Activated T-helper 17 cell treated with anti-CD3 and anti-CD28 coated beads, Interleukin-2, amount 50 U/mL, for 72 hours (primary cell): Measurements from ENCODE around the gene TERT. TPM values are rescaled to one million over a fixed set of nuclear protein-coding genes. Genes with fewer than 3 reads are reported as not detected.

ENCODE experiments used
- ATAC-seq: fragments of 150-1000 bp; cut with Tn5 transposase; replicated peaks from 2 replicates; pipeline ENCODE4 v1.10.0; 2021; ENCODE audit warnings: mild to moderate bottlenecking, moderate library complexity
- H3K27ac Mint-ChIP-seq: one replicate; pipeline ENCODE4 v1.8.0; 2022; ENCODE audit warnings: mixed read lengths
- H3K27me3 Mint-ChIP-seq: one replicate; pipeline ENCODE4 v1.8.0; 2022; ENCODE audit warnings: mixed read lengths
- H3K36me3 Mint-ChIP-seq: one replicate; pipeline ENCODE4 v1.8.0; 2022; ENCODE audit warnings: low read depth, mild to moderate bottlenecking, mixed read lengths
- H3K4me1 Mint-ChIP-seq: one replicate; pipeline ENCODE4 v1.8.0; 2022; ENCODE audit warnings: mixed read lengths
- H3K4me3 Mint-ChIP-seq: one replicate; pipeline ENCODE4 v1.8.0; 2022; ENCODE audit warnings: mild to moderate bottlenecking, mixed read lengths
- H3K9me3 Mint-ChIP-seq: one replicate; pipeline ENCODE4 v1.8.0; 2022; ENCODE audit warnings: mixed read lengths
- total RNA-seq, 2 donors: library from RNA; stranded (reverse); gene quantifications; one replicate each; pipeline ENCODE4 v1.2.3, GENCODE V29; 2022

TERT gene
- total RNA-seq, 2 donors from 2014 or later = 4.6 to 9.1 TPM

GRCh38 chr5:1325870-1326531 lies 31.1 kb upstream of the TERT start:
- no peak for ATAC-seq
- Mint-ChIP-seq H3K27ac (peak overlapping the region; percentile 68), H3K27me3 (no peaks in the 10 kb centered on the region), H3K4me1 (peaks cover 27% of the 10 kb centered on the region), H3K36me3 (peaks cover 74% of the 10 kb centered on the region), H3K4me3 (no peak overlapping the region), H3K9me3 (no peaks in the 10 kb centered on the region)

GRCh38 chr5:1325191-1325741 lies 30.4 kb upstream of the TERT start:
- Mint-ChIP-seq H3K9me3 (no peaks in the 10 kb centered on the region), H3K27me3 (no peaks in the 10 kb centered on the region), H3K27ac (no peak overlapping the region), H3K4me3 (no peak overlapping the region), H3K4me1 (peaks cover 27% of the 10 kb centered on the region), H3K36me3 (peaks cover 74% of the 10 kb centered on the region)
- no peak for ATAC-seq

GRCh38 chr5:1324719-1325190 lies 29.9 kb upstream of the TERT start:
- H3K4me1 Mint-ChIP-seq = peaks cover 27% of the 10 kb centered on the region
- no peak for ATAC-seq
- H3K9me3 Mint-ChIP-seq = no peaks in the 10 kb centered on the region

GRCh38 chr5:1324301-1324700 lies 29.4 kb upstream of the TERT start:
- no peak overlapping the region for H3K4me3 Mint-ChIP-seq
- H3K36me3 Mint-ChIP-seq = peaks cover 74% of the 10 kb centered on the region
- no peak overlapping the region for H3K27ac Mint-ChIP-seq
- H3K4me1 Mint-ChIP-seq = peaks cover 27% of the 10 kb centered on the region
- ATAC-seq = no peak
- no peaks in the 10 kb centered on the region for H3K9me3 Mint-ChIP-seq
- no peaks in the 10 kb centered on the region for H3K27me3 Mint-ChIP-seq

More at GRCh38 chr5:1324719-1325190, 29.9 kb upstream of the TERT start:
- Mint-ChIP-seq H3K4me3 (no peak overlapping the region), H3K27ac (no peak overlapping the region), H3K27me3 (no peaks in the 10 kb centered on the region), H3K36me3 (peaks cover 74% of the 10 kb centered on the region)

GRCh38 chr5:1323803-1324173 lies 28.9 kb upstream of the TERT start:
- Mint-ChIP-seq H3K4me3 (no peak overlapping the region), H3K36me3 (peaks cover 74% of the 10 kb centered on the region), H3K4me1 (peaks cover 26% of the 10 kb centered on the region), H3K27ac (no peak overlapping the region), H3K9me3 (no peaks in the 10 kb centered on the region), H3K27me3 (no peaks in the 10 kb centered on the region)
- no peak for ATAC-seq

GRCh38 chr5:1322955-1323802 lies 28.3 kb upstream of the TERT start:
- no peak for ATAC-seq
- no peak overlapping the region for H3K4me3 Mint-ChIP-seq
- H3K36me3 Mint-ChIP-seq = peaks cover 74% of the 10 kb centered on the region
- H3K4me1 Mint-ChIP-seq = peaks cover 20% of the 10 kb centered on the region
- H3K9me3 Mint-ChIP-seq = no peaks in the 10 kb centered on the region
- H3K27me3 Mint-ChIP-seq = no peaks in the 10 kb centered on the region
- H3K27ac Mint-ChIP-seq = no peak overlapping the region

- Mint-ChIP-seq H3K4me1 (peaks cover 18% of the 10 kb centered on the region), H3K27ac (no peak overlapping the region), H3K36me3 (peaks cover 77% of the 10 kb centered on the region), H3K9me3 (no peaks in the 10 kb centered on the region), H3K27me3 (no peaks in the 10 kb centered on the region), H3K4me3 (no peak overlapping the region)
- ATAC-seq = no peak
Observed at GRCh38 chr5:1322036-1322900, 27.4 kb upstream of the TERT start.

- Mint-ChIP-seq H3K9me3 (no peaks in the 10 kb centered on the region), H3K27ac (no peak overlapping the region), H3K4me1 (peaks cover 17% of the 10 kb centered on the region), H3K4me3 (no peak overlapping the region), H3K27me3 (no peaks in the 10 kb centered on the region), H3K36me3 (peaks cover 77% of the 10 kb centered on the region)
- no peak for ATAC-seq
Observed at GRCh38 chr5:1321576-1321975, 26.7 kb upstream of the TERT start.

- ATAC-seq = no peak
- no peak overlapping the region for H3K4me3 Mint-ChIP-seq
- peaks cover 69% of the 10 kb centered on the region for H3K36me3 Mint-ChIP-seq
- peaks cover 15% of the 10 kb centered on the region for H3K4me1 Mint-ChIP-seq
- no peaks in the 10 kb centered on the region for H3K9me3 Mint-ChIP-seq
- no peaks in the 10 kb centered on the region for H3K27me3 Mint-ChIP-seq
- no peak overlapping the region for H3K27ac Mint-ChIP-seq
Observed at GRCh38 chr5:1320436-1321344, 25.8 kb upstream of the TERT start.

GRCh38 chr5:1319436-1320256 lies 24.8 kb upstream of the TERT start:
- H3K4me3 Mint-ChIP-seq = no peak overlapping the region
- ATAC-seq = no peak
- peaks cover 20% of the 10 kb centered on the region for H3K4me1 Mint-ChIP-seq
- no peaks in the 10 kb centered on the region for H3K9me3 Mint-ChIP-seq
- no peak overlapping the region for H3K27ac Mint-ChIP-seq
- peaks cover 65% of the 10 kb centered on the region for H3K36me3 Mint-ChIP-seq
- H3K27me3 Mint-ChIP-seq = no peaks in the 10 kb centered on the region

- Mint-ChIP-seq H3K27ac (no peak overlapping the region), H3K4me1 (peaks cover 27% of the 10 kb centered on the region), H3K9me3 (no peaks in the 10 kb centered on the region), H3K27me3 (no peaks in the 10 kb centered on the region), H3K4me3 (no peak overlapping the region), H3K36me3 (peaks cover 57% of the 10 kb centered on the region)
- no peak for ATAC-seq
Observed at GRCh38 chr5:1318659-1319251, 23.9 kb upstream of the TERT start.

- no peak for ATAC-seq
- Mint-ChIP-seq H3K27me3 (no peaks in the 10 kb centered on the region), H3K4me1 (peaks cover 30% of the 10 kb centered on the region), H3K36me3 (peaks cover 54% of the 10 kb centered on the region), H3K4me3 (no peak overlapping the region), H3K27ac (no peak overlapping the region), H3K9me3 (no peaks in the 10 kb centered on the region)
Observed at GRCh38 chr5:1317921-1318565, 23.2 kb upstream of the TERT start.
